HFF-Myc (cell line): ENCODE measurements around the gene JMJD4.
"Not testable (repeated sequence)": the region's sequence is repeated elsewhere in the genome, so short reads cannot be mapped to it uniquely, and the experiment has no call there.

Source experiments
- DNase-seq: peaks from one replicate; pipeline ENCODE4 v3.0.0-alpha.2; 2011; ENCODE audit warnings: low read depth; ENCODE audit errors: extremely low read depth
- H3K4me3 ChIP-seq: replicated peaks from 2 replicates; pipeline ENCODE4 v1.5.1; 2011; ENCODE audit warnings: low read depth, mild to moderate bottlenecking, control low read depth, low read length
- TF ChIP-seq, protein P1 (sequence below): IDR thresholded peaks from 2 replicates; pipeline ENCODE4 v1.5.1; 2012; ENCODE audit warnings: mild to moderate bottlenecking, low read depth, low read length, control low read depth; ENCODE audit errors: missing control alignments

The JMJD4 gene

DNA sequence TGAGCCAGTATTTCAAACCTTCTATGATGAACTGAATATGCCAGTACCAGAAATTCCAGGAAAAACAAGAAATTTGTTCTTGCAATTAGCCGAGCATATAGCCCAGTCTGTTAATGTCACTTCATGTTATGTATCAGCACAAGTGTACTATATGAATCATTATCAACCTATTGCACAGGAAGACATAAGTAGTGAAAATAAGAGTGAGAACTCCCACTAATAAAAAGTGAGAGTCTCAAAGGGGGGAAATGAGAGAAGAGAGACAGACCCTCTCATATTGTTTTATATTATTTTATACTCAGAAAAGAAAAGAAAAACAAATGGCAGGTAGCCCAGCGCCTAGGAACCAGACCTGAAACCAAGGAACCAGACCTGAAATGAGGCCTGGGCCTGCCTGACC lies 16.2 kb downstream of the JMJD4 start:
- TF ChIP-seq, protein P1, sequence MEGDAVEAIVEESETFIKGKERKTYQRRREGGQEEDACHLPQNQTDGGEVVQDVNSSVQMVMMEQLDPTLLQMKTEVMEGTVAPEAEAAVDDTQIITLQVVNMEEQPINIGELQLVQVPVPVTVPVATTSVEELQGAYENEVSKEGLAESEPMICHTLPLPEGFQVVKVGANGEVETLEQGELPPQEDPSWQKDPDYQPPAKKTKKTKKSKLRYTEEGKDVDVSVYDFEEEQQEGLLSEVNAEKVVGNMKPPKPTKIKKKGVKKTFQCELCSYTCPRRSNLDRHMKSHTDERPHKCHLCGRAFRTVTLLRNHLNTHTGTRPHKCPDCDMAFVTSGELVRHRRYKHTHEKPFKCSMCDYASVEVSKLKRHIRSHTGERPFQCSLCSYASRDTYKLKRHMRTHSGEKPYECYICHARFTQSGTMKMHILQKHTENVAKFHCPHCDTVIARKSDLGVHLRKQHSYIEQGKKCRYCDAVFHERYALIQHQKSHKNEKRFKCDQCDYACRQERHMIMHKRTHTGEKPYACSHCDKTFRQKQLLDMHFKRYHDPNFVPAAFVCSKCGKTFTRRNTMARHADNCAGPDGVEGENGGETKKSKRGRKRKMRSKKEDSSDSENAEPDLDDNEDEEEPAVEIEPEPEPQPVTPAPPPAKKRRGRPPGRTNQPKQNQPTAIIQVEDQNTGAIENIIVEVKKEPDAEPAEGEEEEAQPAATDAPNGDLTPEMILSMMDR, result no peak
- no peak for DNase-seq

DNA sequence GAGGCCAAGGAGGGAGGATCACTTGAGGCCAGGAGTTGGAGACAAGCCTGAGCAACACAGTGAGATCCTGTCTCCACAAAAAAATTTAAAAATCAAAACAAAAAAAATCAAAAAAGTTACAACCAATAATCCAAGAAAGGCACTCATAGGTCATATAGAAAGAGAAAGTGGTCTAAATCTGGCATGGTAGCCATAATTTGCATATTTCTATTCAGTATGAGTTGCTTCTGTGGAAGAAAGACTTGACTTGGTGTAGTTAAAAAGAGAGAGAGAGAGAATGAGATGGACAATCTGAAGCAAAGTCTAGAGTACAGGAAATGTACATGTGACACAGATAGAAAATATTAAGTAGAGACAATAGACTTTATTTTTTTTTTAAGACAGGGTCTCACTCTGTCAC lies 22.5 kb downstream of the JMJD4 start:
- H3K4me3 ChIP-seq, result no peak overlapping the region
- TF ChIP-seq, protein P1, result no peak
- DNase-seq, result no peak

More for the DNA sequence above, 16.2 kb downstream of the JMJD4 start:
- H3K4me3 ChIP-seq, result no peak overlapping the region

DNA sequence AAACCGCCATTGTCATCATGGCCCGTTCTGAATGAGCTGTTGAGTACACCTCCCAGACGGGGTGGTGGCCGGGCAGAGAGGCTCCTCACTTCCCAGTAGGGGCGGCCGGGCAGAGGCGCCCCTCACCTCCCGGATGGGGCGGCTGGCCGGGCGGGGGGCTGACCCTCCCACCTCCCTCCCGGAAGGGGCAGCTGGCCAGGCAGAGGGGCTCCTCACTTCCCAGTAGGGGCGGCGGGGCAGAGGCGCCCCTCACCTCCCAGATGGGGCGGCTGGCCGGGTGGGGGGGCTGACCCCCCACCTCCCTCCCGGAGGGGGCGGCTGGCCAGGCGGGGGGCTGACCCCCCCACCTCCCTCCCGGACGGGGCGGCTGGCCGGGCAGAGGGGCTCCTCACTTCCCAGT lies 24.6 kb downstream of the JMJD4 start:
- H3K4me3 ChIP-seq, DNase-seq: not testable (repeated sequence)

DNA sequence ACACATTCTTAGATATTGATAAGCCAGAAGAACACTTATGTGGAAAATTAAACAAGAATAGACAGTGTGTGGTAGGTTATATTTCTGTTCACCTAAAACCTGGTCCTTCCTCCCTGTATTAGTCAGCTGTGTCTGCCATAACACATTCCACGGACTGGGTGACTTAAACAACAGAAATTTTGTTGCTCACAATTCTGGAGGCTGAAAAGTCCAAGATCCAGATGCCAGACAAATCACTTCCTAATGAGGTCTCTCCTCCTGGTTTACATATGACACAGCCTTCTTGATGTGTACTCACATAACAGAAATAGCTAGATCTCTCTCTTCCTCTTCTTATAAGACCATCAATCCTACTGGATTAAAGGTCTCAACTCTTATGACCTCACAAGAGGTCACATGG lies 25.7 kb downstream of the JMJD4 start:
- TF ChIP-seq, protein P1, result no peak
- no peak overlapping the region for H3K4me3 ChIP-seq
- DNase-seq, result no peak

DNA sequence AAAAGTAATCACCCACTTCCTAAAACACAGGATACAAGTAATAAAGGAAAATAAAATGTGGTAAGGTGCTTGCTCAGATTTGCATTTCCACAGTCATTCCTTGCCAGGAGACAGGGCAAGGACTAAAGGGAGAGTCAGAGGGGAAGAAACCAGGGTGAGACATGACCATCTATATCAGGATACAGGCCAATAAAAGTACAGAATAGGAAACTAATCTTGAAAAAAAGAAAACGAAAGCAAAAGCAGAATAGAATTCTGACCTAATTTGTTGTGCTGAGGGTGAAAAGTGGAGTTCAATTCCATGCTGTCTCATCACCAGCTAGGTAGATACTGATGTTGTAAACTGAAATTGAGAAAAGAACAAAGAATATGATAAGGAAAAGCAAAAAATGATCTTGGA lies 27.3 kb downstream of the JMJD4 start:
- H3K4me3 ChIP-seq, result no peak overlapping the region
- TF ChIP-seq, protein P1, result no peak
- no peak for DNase-seq

DNA sequence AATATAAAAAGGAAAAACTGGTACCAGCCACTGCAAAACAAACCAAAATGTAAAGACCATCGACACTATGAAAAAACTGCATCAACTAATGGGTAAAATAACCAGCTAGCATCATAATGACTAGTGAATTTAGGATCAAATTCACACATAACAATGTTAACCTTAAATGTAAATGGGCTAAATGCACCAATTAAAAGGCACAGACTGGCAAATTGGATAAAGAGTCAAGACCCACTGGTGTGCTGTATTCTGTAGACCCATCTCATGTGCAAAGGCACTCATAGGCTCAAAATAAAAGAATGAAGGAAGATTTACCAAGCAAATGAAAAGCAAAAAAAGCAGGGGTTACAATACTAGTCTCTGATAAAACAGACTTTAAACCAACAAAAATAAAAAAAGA lies 33.5 kb downstream of the JMJD4 start:
- H3K4me3 ChIP-seq, DNase-seq: not testable (repeated sequence)

DNA sequence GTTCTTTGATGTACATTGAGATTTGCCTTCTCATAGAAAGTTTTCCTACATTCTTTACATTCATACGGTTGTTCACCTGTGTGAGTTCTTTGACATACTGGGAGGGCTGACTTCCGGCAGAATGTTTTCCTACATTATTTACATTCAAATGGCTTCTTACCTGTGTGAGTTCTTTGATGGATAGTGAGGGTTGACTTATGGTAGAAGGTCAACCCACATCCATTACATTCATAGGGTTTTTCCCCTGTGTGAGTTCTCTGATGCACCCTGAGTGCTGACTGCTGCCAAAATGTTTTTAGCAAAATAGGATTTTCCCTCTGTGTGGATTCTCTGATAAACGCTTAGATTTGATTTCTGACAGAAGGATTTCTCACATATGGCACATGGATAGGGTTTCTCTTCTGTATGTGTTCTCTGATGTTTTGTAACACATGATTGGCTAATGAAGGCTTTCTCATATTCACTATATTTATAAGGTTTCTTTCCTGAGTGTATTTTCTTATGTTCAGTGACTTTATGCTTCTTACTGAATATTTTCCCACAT lies 37.7 kb downstream of the JMJD4 start:
- DNase-seq, result no peak
- H3K4me3 ChIP-seq, result no peak overlapping the region
- TF ChIP-seq, protein P1, result no peak

DNA sequence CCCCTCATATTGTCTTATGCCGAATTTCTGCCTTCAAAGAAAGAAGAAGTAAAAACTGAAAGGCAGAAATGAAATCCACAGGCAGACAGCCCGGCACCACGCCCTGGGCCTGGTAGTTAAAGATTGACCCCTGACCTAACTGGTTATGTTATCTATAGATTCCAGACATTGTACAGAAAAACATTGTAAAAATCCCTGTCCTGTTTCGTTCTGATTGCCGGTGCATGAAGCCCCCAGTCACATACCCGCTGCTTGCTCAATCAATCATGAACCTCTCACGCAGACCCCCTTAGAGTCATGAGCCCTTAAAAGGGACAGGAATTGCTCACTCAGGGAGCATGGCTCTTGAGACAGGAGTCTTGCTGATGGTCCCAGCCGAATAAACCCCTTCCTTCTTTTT lies 49.3 kb downstream of the JMJD4 start:
- TF ChIP-seq, protein P1, result no peak
- DNase-seq, result no peak

More for the DNA sequence above, 49.3 kb downstream of the JMJD4 start:
- no peak overlapping the region for H3K4me3 ChIP-seq
